Measurements from ENCODE around the gene PEX14.

Gene PEX14

GRCh38 chr1:10650556-10651388, 176.0 kb downstream of the PEX14 start:
- ATAC-seq: no peak

GRCh38 chr1:10651389-10651766, 176.6 kb downstream of the PEX14 start:
- ATAC-seq: no peak
- TF ChIP-seq TCF4 (CRISPR knock-in tag; IDR thresholded peaks at IDR 0.05; ENCODE audit: borderline replicate concordance): no peak

More at GRCh38 chr1:10650556-10651388, 176.0 kb downstream of the PEX14 start:
- TF ChIP-seq, protein P1, sequence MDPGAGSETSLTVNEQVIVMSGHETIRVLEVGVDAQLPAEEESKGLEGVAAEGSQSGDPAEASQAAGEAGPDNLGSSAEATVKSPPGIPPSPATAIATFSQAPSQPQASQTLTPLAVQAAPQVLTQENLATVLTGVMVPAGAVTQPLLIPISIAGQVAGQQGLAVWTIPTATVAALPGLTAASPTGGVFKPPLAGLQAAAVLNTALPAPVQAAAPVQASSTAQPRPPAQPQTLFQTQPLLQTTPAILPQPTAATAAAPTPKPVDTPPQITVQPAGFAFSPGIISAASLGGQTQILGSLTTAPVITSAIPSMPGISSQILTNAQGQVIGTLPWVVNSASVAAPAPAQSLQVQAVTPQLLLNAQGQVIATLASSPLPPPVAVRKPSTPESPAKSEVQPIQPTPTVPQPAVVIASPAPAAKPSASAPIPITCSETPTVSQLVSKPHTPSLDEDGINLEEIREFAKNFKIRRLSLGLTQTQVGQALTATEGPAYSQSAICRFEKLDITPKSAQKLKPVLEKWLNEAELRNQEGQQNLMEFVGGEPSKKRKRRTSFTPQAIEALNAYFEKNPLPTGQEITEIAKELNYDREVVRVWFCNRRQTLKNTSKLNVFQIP (CRISPR knock-in tag; IDR thresholded peaks at IDR 0.05; ENCODE audit: borderline replicate concordance, low read depth): no peak
- TF ChIP-seq ZFP3 (CRISPR knock-in tag; IDR thresholded peaks at IDR 0.05) (no peak), BACH2 (CRISPR knock-in tag; IDR thresholded peaks at IDR 0.05; ENCODE audit: borderline replicate concordance) (no peak), ZNF70 (CRISPR knock-in tag; IDR thresholded peaks at IDR 0.05) (no peak), ZNF565 (CRISPR knock-in tag; conservative IDR thresholded peaks at IDR 0.05; ENCODE audit: low read depth) (no peak), ZNF8 (CRISPR knock-in tag; IDR thresholded peaks at IDR 0.05) (no peak), SNAI2 (CRISPR knock-in tag; IDR thresholded peaks at IDR 0.05) (no peak), GLIS3 (CRISPR knock-in tag; IDR thresholded peaks at IDR 0.05) (no peak), TOX (CRISPR knock-in tag; IDR thresholded peaks at IDR 0.05; ENCODE audit: borderline replicate concordance) (no peak), ZC3H10 (CRISPR knock-in tag; IDR thresholded peaks at IDR 0.05) (no peak), OSR1 (CRISPR knock-in tag; IDR thresholded peaks at IDR 0.05) (no peak), CSDC2 (CRISPR knock-in tag; IDR thresholded peaks at IDR 0.05) (no peak), ESRRG (CRISPR knock-in tag; IDR thresholded peaks at IDR 0.05) (no peak), ZFP30 (CRISPR knock-in tag; IDR thresholded peaks at IDR 0.05) (no peak), ISL1 (CRISPR knock-in tag; IDR thresholded peaks at IDR 0.05) (no peak)
- TF ChIP-seq, protein P2, sequence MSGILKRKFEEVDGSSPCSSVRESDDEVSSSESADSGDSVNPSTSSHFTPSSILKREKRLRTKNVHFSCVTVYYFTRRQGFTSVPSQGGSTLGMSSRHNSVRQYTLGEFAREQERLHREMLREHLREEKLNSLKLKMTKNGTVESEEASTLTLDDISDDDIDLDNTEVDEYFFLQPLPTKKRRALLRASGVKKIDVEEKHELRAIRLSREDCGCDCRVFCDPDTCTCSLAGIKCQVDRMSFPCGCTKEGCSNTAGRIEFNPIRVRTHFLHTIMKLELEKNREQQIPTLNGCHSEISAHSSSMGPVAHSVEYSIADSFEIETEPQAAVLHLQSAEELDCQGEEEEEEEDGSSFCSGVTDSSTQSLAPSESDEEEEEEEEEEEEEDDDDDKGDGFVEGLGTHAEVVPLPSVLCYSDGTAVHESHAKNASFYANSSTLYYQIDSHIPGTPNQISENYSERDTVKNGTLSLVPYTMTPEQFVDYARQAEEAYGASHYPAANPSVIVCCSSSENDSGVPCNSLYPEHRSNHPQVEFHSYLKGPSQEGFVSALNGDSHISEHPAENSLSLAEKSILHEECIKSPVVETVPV (CRISPR knock-in tag; IDR thresholded peaks at IDR 0.05): no peak

GRCh38 chr1:10651793-10652192, 177.0 kb downstream of the PEX14 start:
- no peak for ATAC-seq

GRCh38 chr1:10652626-10653025, 177.9 kb downstream of the PEX14 start:
- no peak for ATAC-seq

More at GRCh38 chr1:10651793-10652192, 177.0 kb downstream of the PEX14 start:
- TF ChIP-seq CSDC2 (CRISPR knock-in tag; IDR thresholded peaks at IDR 0.05): no peak
- TF ChIP-seq, protein P1 (CRISPR knock-in tag; IDR thresholded peaks at IDR 0.05; ENCODE audit: borderline replicate concordance, low read depth): no peak
- no peak for TF ChIP-seq TCF4 (CRISPR knock-in tag; IDR thresholded peaks at IDR 0.05; ENCODE audit: borderline replicate concordance)

More at GRCh38 chr1:10652626-10653025, 177.9 kb downstream of the PEX14 start:
- no peak for TF ChIP-seq ARNTL (CRISPR knock-in tag; IDR thresholded peaks at IDR 0.05; ENCODE audit: borderline replicate concordance, low read depth)
- no peak for TF ChIP-seq TCF4 (CRISPR knock-in tag; IDR thresholded peaks at IDR 0.05; ENCODE audit: borderline replicate concordance)
- TF ChIP-seq, protein P1 (CRISPR knock-in tag; IDR thresholded peaks at IDR 0.05; ENCODE audit: borderline replicate concordance, low read depth): no peak
- no peak for TF ChIP-seq TOX (CRISPR knock-in tag; IDR thresholded peaks at IDR 0.05; ENCODE audit: borderline replicate concordance)
- no peak for TF ChIP-seq ZNF70 (CRISPR knock-in tag; IDR thresholded peaks at IDR 0.05)
- TF ChIP-seq ISL1 (CRISPR knock-in tag; IDR thresholded peaks at IDR 0.05): no peak
- no peak for TF ChIP-seq TSHZ2 (CRISPR knock-in tag; IDR thresholded peaks at IDR 0.05)

Measured in SK-N-SH treated with all-trans-retinoic acid at 6 μM for 48 hours (cell line).